ENCODE measurements around the gene PTPRE. TPM values are rescaled to one million over a fixed set of nuclear protein-coding genes. Genes with fewer than 3 reads are reported as not detected.

PTPRE gene
- total RNA-seq, 1 donor from 2014 or later, result 5.4 TPM

GRCh38 chr10:127908106-127908958 is 1.4 kb downstream of the PTPRE start:
- no peak for TF ChIP-seq CTCF (conservative IDR thresholded peaks at IDR 0.05; ENCODE audit: low read depth, low read length)
- DNase-seq (ENCODE audit: low read depth), result no peak
- peak overlapping the region; percentile 69 for H3K4me3 ChIP-seq (ENCODE audit: low read depth, low read length)

- no peak for DNase-seq (ENCODE audit: low read depth)
- TF ChIP-seq CTCF (conservative IDR thresholded peaks at IDR 0.05; ENCODE audit: low read depth, low read length), result no peak
- no peak overlapping the region for H3K4me3 ChIP-seq (ENCODE audit: low read depth, low read length)
These were observed 2.0 kb downstream of the PTPRE start for GRCh38 chr10:127908959-127909267.

GRCh38 chr10:127909716-127910463 is 3.0 kb downstream of the PTPRE start:
- no peak for DNase-seq (ENCODE audit: low read depth)
- no peak for TF ChIP-seq CTCF (conservative IDR thresholded peaks at IDR 0.05; ENCODE audit: low read depth, low read length)
- H3K4me3 ChIP-seq (ENCODE audit: low read depth, low read length), result no peak overlapping the region

GRCh38 chr10:127910464-127910770 is 3.5 kb downstream of the PTPRE start:
- DNase-seq (ENCODE audit: low read depth), result no peak
- H3K4me3 ChIP-seq (ENCODE audit: low read depth, low read length), result no peak overlapping the region
- TF ChIP-seq CTCF (conservative IDR thresholded peaks at IDR 0.05; ENCODE audit: low read depth, low read length), result no peak

- DNase-seq (ENCODE audit: low read depth), result no peak
- no peak for TF ChIP-seq CTCF (conservative IDR thresholded peaks at IDR 0.05; ENCODE audit: low read depth, low read length)
- no peak overlapping the region for H3K4me3 ChIP-seq (ENCODE audit: low read depth, low read length)
These were observed 4.4 kb downstream of the PTPRE start for GRCh38 chr10:127911218-127911866.

- no peak for DNase-seq (ENCODE audit: low read depth)
- no peak overlapping the region for H3K4me3 ChIP-seq (ENCODE audit: low read depth, low read length)
- TF ChIP-seq CTCF (conservative IDR thresholded peaks at IDR 0.05; ENCODE audit: low read depth, low read length), result no peak
These were observed 5.0 kb downstream of the PTPRE start for GRCh38 chr10:127911867-127912257.
